GM21619 (cell line): ENCODE data around the gene MRPL21.
A peak's percentile ranks its signal among the peaks of the same experiment; 100 is the strongest.
"Not testable (repeated sequence)": the region's sequence is repeated elsewhere in the genome, so short reads cannot be mapped to it uniquely, and the experiment has no call there.

ENCODE experiments used
- ATAC-seq: cut with Tn5 transposase; IDR thresholded peaks from one replicate; pipeline ENCODE4 v1.9.1; 2021; ENCODE audit not compliant: unreplicated experiment

Gene MRPL21

GRCh38 chr11:68913188-68913587 is 9.6 kb upstream of the MRPL21 start:
- ATAC-seq: no peak

- no peak for ATAC-seq
These were observed 8.6 kb upstream of the MRPL21 start for GRCh38 chr11:68912254-68912653.

GRCh38 chr11:68911731-68912130 is 8.1 kb upstream of the MRPL21 start:
- ATAC-seq: no peak

- ATAC-seq: no peak
These were observed 7.3 kb upstream of the MRPL21 start for GRCh38 chr11:68910965-68911364.

- ATAC-seq: no peak
These were observed 4.6 kb upstream of the MRPL21 start for GRCh38 chr11:68908273-68908672.

GRCh38 chr11:68905421-68906360 is 2.1 kb upstream of the MRPL21 start:
- ATAC-seq: no peak

- ATAC-seq: peak; percentile 9
These were observed 716 bp upstream of the MRPL21 start for GRCh38 chr11:68904248-68904847.

- ATAC-seq: no peak
These were observed 2.7 kb downstream of the MRPL21 start for GRCh38 chr11:68900835-68901381.

- no peak for ATAC-seq
These were observed 6.2 kb downstream of the MRPL21 start for GRCh38 chr11:68897441-68897840.

- no peak for ATAC-seq
These were observed 7.3 kb downstream of the MRPL21 start for GRCh38 chr11:68896171-68896959.

GRCh38 chr11:68893282-68893681 is 10.3 kb downstream of the MRPL21 start:
- no peak for ATAC-seq

- no peak for ATAC-seq
These were observed 11.1 kb downstream of the MRPL21 start for GRCh38 chr11:68892576-68892975.

- no peak for ATAC-seq
These were observed 12.2 kb downstream of the MRPL21 start for GRCh38 chr11:68891351-68891948.

- no peak for ATAC-seq
These were observed 13.0 kb downstream of the MRPL21 start for GRCh38 chr11:68890490-68891231.

- ATAC-seq: no peak
These were observed 13.6 kb downstream of the MRPL21 start for GRCh38 chr11:68889948-68890446.

GRCh38 chr11:68884827-68885226 is 18.8 kb downstream of the MRPL21 start:
- ATAC-seq: not testable (repeated sequence)

GRCh38 chr11:68882391-68882790 is 21.2 kb downstream of the MRPL21 start:
- ATAC-seq: no peak

- ATAC-seq: no peak
These were observed 22.3 kb downstream of the MRPL21 start for GRCh38 chr11:68881320-68881719.

- no peak for ATAC-seq
These were observed 22.8 kb downstream of the MRPL21 start for GRCh38 chr11:68880851-68881250.

- no peak for ATAC-seq
These were observed 25.6 kb downstream of the MRPL21 start for GRCh38 chr11:68878022-68878421.
